ENCODE measurements around the gene IL17RC.

- TF ChIP-seq POLR2AphosphoS5 (IDR thresholded peaks at IDR 0.05) (peak; percentile 96 to 98 (median 97)), CTCF (IDR thresholded peaks at IDR 0.05 in 8 of 11, conservative IDR thresholded peaks at IDR 0.05 in 3 of 11) (peak in 1 of 11 experiments; percentile 22)
These were observed 16.8 kb downstream of the IL17RC start, which contains the start of gene CRELD1 for GRCh38 chr3:9933561-9934234.
